EH (cell line): ENCODE data around the gene STOM.
"Not testable (repeated sequence)": the region's sequence is repeated elsewhere in the genome, so short reads cannot be mapped to it uniquely, and the experiment has no call there.

Experiments
- DNase-seq: peaks from one replicate; pipeline ENCODE4 v3.0.0-alpha.2; 2015; ENCODE audit warnings: low read depth

The STOM gene, protein sequence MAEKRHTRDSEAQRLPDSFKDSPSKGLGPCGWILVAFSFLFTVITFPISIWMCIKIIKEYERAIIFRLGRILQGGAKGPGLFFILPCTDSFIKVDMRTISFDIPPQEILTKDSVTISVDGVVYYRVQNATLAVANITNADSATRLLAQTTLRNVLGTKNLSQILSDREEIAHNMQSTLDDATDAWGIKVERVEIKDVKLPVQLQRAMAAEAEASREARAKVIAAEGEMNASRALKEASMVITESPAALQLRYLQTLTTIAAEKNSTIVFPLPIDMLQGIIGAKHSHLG

GRCh38 chr9:121369595-121370265, at the start of gene STOM:
Gene STOM, minus strand, starts transcription at chr9:121370250. Its CDS starts 63 bp downstream, at chr9:121370187.
- peak; percentile 94 for DNase-seq

DNA sequence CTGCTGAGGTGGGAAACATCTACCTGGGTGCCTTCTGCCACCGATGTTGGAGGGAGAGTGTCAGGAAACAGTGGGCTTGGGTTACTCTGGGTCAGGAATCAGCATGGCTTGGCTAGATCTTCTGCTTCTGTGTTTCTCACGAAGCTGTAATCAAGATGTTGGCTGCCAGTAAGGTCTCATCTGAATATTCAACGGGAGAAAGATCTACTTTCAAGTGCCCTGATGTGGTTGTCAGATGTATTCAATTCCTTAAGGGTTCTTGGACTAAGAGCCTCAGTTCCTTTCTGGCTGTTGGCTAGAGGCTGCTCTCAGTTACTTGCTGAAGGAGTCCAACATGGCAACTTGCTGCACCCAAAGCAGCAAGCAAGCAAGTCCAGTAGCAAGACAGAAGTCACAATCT, 41.9 kb upstream of the STOM start:
- no peak for DNase-seq

DNA sequence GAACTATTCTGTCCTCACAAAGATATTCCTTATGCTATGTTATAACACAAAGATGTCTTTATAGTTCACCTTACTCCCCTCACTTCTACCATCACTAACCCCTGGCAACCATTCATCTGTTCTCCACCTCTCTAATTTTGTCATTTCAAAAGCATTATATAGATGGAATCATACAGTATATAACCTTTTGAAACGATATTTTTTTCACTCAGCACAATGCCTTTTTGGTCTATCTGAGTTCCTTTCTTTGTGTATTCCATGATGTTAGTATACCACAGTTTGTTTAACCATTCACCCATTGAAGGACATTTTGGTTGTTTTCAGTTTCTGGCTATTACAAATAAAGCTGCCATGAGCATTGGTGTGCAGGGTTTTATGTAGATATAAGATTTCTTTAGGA, 35.8 kb upstream of the STOM start:
- DNase-seq = no peak

DNA sequence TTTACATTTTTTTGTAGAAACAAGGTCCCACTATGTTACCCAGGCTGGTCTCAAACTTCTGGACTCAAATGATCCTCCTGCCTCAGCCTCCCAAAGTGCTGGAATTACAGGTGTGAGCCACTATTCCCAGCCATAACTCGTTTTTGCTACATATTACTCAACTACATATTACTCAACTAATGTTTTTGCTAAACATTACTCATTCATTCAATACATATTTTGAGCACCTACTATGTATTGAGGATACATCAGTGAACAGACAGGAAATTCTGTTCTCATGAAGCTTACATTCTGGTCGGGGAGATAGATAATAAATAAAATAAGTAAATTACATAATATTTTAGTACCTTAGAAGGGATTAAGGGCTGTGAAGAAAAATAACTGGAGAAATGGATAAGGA, 34.9 kb upstream of the STOM start:
- DNase-seq = no peak

DNA sequence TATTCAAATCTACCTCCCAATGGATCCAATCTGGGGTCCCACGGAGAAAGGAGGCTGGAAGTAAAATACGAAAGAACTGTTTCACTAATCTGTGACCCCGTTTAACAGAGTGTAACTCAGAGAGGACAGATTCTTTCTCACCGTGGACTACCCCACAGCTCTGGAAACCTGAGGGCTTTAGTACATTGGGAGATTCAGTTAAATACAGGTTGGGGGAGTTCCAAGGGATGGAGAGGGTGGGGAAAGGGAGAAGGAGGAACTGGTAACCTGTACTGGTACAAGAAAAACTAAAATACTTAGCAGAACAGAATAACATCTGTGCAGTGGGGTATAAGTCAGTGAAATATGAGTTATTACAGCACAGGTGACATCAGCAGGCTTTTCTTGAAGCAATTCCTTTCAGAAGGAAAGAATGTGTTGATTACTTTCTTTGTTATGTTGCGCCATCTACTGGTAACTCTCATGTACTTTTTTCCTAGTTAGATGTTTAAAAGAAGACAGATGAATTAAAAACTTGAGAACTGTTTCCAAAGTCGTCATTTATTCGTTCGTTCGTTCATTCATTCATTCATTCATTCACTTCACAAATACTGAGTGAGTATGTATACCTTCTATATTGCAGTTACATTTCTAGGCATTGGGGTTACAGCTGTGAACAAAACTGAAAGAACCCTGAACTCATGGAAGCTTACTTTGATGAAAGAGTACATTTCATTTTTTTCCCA, 30.0 kb upstream of the STOM start:
- DNase-seq = peak; percentile 81

DNA sequence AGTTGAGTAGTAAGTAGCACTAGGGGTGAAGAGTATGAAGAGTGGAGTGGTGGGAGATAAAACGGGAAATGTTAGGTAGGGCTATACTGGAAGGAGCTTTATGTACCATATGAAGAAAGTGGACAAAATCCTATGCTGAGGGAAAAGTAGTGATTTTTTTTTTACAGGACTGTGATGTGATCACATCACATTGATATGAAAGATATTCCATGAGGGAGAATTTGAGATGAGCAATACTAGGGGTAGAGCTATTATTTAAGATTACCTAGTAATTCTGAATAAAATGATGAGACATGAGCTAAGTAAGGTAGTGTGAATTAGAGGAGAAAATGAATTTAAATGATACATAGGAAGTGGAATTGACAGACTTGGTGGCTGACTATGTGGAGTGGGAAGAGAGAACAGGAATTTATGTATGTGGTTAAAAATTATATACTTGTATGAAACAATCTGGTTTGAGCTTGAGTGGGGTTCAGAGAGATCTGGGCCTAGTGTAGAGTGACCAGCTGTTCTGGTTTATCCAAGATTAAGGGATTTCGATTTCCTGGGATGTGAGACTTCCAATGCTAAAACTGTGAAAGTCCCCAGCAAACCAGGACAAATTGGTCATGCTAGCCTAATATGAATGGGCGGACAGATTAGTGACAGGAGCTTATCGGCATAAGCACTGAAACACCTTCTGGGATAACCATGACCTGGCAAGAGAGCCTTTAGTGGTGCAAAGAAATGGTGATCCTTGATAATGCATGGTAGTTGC, 29.3 kb upstream of the STOM start:
- peak; percentile 45 for DNase-seq

DNA sequence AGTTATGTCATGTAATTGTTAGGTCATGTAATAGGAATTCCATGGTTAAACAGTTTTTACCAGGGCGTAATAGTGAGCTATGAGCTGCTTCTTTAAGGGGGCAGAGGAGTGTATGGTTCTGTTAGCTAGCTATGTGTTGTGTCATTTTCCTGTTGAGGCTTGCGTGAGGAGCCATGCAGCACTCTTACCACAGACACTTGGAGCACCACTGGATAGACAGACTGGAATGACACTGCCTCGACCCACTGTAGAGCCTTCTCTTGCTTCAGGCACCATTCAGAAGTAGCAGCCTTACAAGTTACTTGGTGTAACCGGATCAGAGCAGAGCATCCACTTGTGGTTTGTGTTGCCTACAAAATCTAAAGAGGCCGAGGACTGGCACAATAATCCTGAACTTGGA, 28.3 kb upstream of the STOM start:
- peak; percentile 100 for DNase-seq

- DNase-seq = not testable (repeated sequence)
Observed at GRCh38 chr9:121397277-121397676, 27.2 kb upstream of the STOM start.

DNA sequence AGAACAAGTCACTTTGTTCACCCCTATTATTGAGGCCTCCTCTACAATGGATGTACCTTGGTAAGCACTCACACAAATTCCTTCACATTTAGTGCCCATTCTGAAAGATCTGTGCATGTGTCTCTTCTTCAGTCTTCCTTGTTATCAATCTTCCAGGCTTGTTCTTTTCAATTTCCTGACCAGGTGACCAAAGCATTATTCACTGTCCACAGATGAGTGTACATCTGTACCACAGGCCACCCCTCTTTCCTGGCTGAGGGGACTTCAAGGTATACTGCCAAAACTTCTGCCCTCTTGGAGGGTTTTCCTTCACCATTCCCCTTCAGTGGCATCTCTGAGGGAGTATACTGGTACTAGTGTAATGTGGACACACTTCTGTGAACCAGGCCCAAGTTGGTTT, 25.5 kb upstream of the STOM start:
- no peak for DNase-seq

- DNase-seq = peak; percentile 29
Observed at GRCh38 chr9:121394292-121394691, 24.2 kb upstream of the STOM start.

- peak; percentile 77 for DNase-seq
Observed at GRCh38 chr9:121393318-121393717, 23.3 kb upstream of the STOM start.

GRCh38 chr9:121390372-121390771, 20.3 kb upstream of the STOM start:
- no peak for DNase-seq

DNA sequence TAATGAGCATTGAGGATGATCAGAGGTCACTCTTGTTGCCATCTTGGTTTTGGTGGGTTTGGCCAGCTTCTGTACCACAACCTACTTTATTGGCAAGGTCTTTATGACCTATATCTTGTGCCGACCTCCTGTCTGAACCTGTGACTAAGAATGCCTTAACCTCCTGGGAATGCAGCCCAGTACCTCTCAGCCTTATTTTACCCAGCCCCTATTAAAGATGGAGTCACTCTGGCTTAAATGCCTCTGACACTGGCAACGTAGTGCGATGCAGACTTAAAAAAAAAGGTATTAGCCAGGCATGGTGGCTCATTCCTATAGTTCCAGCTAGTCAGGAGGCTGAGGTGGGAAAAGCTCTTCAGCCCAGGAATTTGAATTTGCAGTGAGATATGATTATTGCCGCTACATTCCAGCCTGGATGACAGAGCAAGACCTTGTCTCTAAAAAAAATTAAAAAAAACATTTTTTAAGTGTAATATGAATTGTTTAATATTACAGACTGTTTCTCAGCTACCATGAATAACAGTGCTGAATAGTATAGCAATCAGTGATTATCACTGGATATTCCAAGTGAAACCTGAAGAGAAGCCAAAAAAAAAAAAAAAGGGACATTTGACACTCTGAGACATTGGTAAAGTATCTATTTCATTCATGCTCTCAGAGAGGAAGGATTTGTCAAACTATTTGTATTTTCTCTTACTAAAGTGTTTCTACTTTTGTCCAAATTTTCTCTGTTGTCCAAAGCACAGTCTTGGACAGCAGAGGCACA, 18.3 kb upstream of the STOM start:
- DNase-seq = peak; percentile 32

DNA sequence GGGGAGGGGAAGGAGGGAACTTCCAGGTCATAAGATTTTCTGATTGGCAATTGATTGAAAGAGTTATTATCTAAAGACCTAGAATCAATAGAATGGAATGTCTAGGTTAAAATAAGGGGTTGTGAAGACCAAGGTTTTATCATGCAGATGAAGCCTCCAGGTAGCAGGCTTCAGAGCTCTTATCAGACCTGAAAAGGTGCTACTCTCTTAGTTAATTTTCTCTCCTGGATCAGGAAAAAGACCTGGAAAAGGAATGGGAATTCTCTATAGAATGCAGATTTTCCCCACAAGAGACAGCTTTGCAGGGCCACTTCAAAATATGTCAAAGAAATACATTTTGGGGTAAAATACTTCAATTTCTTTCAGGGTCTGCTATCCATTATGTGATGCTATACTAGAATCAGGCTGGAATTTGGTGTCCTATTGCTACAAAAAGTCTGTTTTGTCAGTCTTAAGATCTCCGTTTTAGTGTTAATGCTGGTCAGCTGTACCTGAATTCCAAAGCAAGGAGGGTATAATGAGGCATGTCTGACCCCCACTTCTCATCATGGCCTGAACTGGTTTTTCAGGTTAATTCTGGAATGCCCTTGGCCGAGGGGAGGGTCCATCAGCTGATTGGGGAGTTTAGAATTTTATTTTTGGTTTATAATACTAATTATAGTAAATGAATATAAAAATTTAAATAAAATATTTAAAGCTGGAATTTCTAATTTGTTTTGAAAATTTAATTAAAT, 16.6 kb upstream of the STOM start:
- no peak for DNase-seq

- DNase-seq = no peak
Observed at GRCh38 chr9:121383715-121384114, 13.7 kb upstream of the STOM start.

DNA sequence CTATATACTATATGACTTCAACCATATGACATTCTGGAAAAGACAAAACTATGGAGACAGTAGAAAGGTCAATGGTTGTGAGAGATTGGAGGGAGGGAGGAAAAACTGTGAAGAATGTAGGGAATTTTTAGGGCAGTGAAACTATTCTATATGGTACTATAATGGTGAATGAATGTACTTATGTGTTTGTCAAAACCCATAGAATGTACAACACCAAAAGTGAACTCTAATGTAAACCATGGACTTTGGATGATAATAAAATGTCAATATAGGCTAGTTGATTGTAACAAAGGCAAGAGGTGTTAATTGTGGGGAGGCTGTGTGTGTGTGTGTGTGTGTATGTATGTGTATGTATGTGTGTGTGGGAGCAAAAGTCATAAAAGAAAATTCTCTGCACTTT, 10.8 kb upstream of the STOM start:
- no peak for DNase-seq

- peak; percentile 41 for DNase-seq
Observed at GRCh38 chr9:121376214-121376830, 6.3 kb upstream of the STOM start.

- DNase-seq = peak; percentile 55
Observed at GRCh38 chr9:121373011-121373729, 3.1 kb upstream of the STOM start.

DNA sequence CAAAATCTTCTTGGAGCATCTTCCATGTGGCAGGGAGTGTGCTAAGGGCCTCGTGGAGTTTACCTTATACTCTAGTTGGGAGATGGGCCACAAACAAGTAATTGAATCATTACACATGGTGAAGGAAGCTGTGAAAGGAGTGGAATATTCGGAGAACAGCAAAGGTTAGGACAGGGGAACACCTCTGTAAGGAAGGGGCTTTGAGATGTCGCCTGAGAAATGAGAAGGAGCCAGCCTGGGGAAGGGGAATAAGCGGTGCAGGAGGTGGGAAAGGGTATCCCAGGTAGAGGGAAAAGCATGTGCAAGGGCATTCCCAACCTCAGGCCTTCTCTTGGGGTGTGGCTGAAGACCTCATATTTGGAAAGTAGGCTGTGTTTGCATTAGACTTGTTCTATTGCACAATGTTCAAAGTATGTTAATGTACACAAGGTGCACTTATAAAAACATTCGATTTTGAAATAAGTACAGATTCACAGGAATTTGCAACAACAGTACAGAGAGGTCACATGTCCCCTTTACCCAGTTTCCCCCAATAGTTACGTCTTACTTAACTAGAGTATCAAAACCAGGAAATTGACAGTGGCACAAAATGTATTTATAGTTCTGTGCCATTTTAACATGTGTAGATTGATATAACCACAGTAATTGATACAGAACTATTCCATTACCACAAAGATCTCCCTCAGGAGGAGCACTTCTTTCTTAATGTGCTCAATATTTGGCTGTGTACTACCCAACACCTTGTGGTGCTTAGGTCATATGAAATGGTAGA, 2.4 kb upstream of the STOM start:
- DNase-seq = peak; percentile 17
